Measurements from ENCODE around the gene ENOX1.

- TF ChIP-seq, protein P1, sequence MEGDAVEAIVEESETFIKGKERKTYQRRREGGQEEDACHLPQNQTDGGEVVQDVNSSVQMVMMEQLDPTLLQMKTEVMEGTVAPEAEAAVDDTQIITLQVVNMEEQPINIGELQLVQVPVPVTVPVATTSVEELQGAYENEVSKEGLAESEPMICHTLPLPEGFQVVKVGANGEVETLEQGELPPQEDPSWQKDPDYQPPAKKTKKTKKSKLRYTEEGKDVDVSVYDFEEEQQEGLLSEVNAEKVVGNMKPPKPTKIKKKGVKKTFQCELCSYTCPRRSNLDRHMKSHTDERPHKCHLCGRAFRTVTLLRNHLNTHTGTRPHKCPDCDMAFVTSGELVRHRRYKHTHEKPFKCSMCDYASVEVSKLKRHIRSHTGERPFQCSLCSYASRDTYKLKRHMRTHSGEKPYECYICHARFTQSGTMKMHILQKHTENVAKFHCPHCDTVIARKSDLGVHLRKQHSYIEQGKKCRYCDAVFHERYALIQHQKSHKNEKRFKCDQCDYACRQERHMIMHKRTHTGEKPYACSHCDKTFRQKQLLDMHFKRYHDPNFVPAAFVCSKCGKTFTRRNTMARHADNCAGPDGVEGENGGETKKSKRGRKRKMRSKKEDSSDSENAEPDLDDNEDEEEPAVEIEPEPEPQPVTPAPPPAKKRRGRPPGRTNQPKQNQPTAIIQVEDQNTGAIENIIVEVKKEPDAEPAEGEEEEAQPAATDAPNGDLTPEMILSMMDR (conservative IDR thresholded peaks at IDR 0.05) = no peak
- no peak for TF ChIP-seq ZFX (IDR thresholded peaks at IDR 0.05)
These were observed 396.2 kb downstream of the ENOX1 start for GRCh38 chr13:43390619-43391018.

Data from C4-2B (cell line).